ENCODE measurements around the gene GPR55. TPM values are rescaled to one million over a fixed set of nuclear protein-coding genes. Genes with fewer than 3 reads are reported as not detected.

GPR55 gene
- total RNA-seq, 1 experiment from 2014 or later = not detected

GRCh38 chr2:230889911-230890601, 35.0 kb downstream of the GPR55 start:
- no peaks in the 10 kb centered on the region for H4K20me1 ChIP-seq (ENCODE audit: insufficient read depth)
- intact Hi-C loops (cut with micrococcal nuclease; ENCODE audit: unreplicated experiment) = no loop called here
- TF ChIP-seq CTCF (conservative IDR thresholded peaks at IDR 0.05) (no peak), EZH2 (IDR thresholded peaks at IDR 0.05; ENCODE audit: low read depth) (no peak)
- CTCF ChIA-PET = no interaction called here
- H3F3A ChIP-seq (ENCODE audit: insufficient read depth, low read depth) = no peaks in the 10 kb centered on the region
- H3K36me3 ChIP-seq (ENCODE audit: low read depth) = no peaks in the 10 kb centered on the region
- no peaks in the 10 kb centered on the region for H3K4me1 ChIP-seq (replicated peaks; ENCODE audit: insufficient read depth)
- H3K9me3 ChIP-seq (ENCODE audit: insufficient read depth, low read depth) = no peaks in the 10 kb centered on the region
- H3K27me3 ChIP-seq (ENCODE audit: insufficient read depth, low read depth) = peaks cover 4% of the 10 kb centered on the region
- no peak overlapping the region for H2AFZ ChIP-seq
- POLR2A ChIA-PET (ENCODE audit: unreplicated experiment) = no interaction called here
- no peak overlapping the region for H3K4me3 ChIP-seq
- H3K27ac ChIP-seq = no peak overlapping the region
- no TSS peak for BruUV-seq (replicated peaks)
- no peaks in the 10 kb centered on the region for H3K79me2 ChIP-seq (ENCODE audit: low read depth)
- no peaks in the 10 kb centered on the region for H3K9me2 ChIP-seq (ENCODE audit: insufficient read depth)
- H3K4me2 ChIP-seq = no peak overlapping the region
- no peak for DNase-seq

- H3K36me3 ChIP-seq (ENCODE audit: low read depth) = no peaks in the 10 kb centered on the region
- H3K4me1 ChIP-seq (replicated peaks; ENCODE audit: insufficient read depth) = no peaks in the 10 kb centered on the region
- ChIA-PET POLR2A (ENCODE audit: unreplicated experiment) (no interaction called here), CTCF (no interaction called here)
- no peaks in the 10 kb centered on the region for H3K79me2 ChIP-seq (ENCODE audit: low read depth)
- no peaks in the 10 kb centered on the region for H3K9me3 ChIP-seq (ENCODE audit: insufficient read depth, low read depth)
- DNase-seq = no peak
- H3K9me2 ChIP-seq (ENCODE audit: insufficient read depth) = no peaks in the 10 kb centered on the region
- H3K27ac ChIP-seq = no peak overlapping the region
- no peaks in the 10 kb centered on the region for H3F3A ChIP-seq (ENCODE audit: insufficient read depth, low read depth)
- no peak overlapping the region for H3K4me2 ChIP-seq
- H2AFZ ChIP-seq = no peak overlapping the region
- no TSS peak for BruUV-seq (replicated peaks)
- no peaks in the 10 kb centered on the region for H4K20me1 ChIP-seq (ENCODE audit: insufficient read depth)
- H3K4me3 ChIP-seq = no peak overlapping the region
- intact Hi-C loops (cut with micrococcal nuclease; ENCODE audit: unreplicated experiment) = no loop called here
- no peak for TF ChIP-seq CTCF (conservative IDR thresholded peaks at IDR 0.05)
- no peak for TF ChIP-seq EZH2 (IDR thresholded peaks at IDR 0.05; ENCODE audit: low read depth)
- H3K27me3 ChIP-seq (ENCODE audit: insufficient read depth, low read depth) = peaks cover 4% of the 10 kb centered on the region
Observed at GRCh38 chr2:230888824-230889400, 36.1 kb downstream of the GPR55 start.

DNA sequence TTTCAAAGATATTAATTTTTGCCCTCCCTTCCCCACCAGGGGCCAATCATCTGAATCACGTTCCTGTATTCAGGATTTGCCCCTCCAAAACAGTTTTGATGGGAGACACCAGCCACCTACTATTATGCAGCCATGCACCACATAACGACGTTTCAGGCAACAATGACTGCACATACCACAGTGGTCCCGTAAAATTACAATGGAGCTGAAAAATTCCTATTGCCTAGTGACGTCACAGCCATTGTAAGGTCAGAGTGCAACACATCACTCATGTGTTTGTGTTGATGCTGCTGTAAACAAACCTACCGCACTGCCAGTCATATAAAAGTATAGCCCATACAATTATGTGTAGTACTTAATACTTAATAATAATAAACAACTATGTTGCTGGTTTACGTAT, 37.7 kb downstream of the GPR55 start:
- CTCF ChIA-PET = interaction anchor here (0.7 kb wide), 1 partner anchor 381 kb away, joined by 6 read pairs; no protein-coding TSS in a partner anchor
- no peak overlapping the region for H3K4me2 ChIP-seq

More for the DNA sequence above, 37.7 kb downstream of the GPR55 start:
- TF ChIP-seq EZH2 (IDR thresholded peaks at IDR 0.05; ENCODE audit: low read depth) (no peak), CTCF (conservative IDR thresholded peaks at IDR 0.05) (no peak)
- H3K79me2 ChIP-seq (ENCODE audit: low read depth) = no peaks in the 10 kb centered on the region
- peaks cover 1% of the 10 kb centered on the region for H3K27me3 ChIP-seq (ENCODE audit: insufficient read depth, low read depth)
- H3K9me3 ChIP-seq (ENCODE audit: insufficient read depth, low read depth) = no peaks in the 10 kb centered on the region
- H3K4me3 ChIP-seq = no peak overlapping the region
- no peak overlapping the region for H2AFZ ChIP-seq
- no peaks in the 10 kb centered on the region for H3K36me3 ChIP-seq (ENCODE audit: low read depth)
- H4K20me1 ChIP-seq (ENCODE audit: insufficient read depth) = no peaks in the 10 kb centered on the region
- POLR2A ChIA-PET (ENCODE audit: unreplicated experiment) = no interaction called here
- no peaks in the 10 kb centered on the region for H3K9me2 ChIP-seq (ENCODE audit: insufficient read depth)
- intact Hi-C loops (cut with micrococcal nuclease; ENCODE audit: unreplicated experiment) = no loop called here
- no TSS peak for BruUV-seq (replicated peaks)
- H3K27ac ChIP-seq = no peak overlapping the region
- H3K4me1 ChIP-seq (replicated peaks; ENCODE audit: insufficient read depth) = no peaks in the 10 kb centered on the region
- DNase-seq = no peak
- H3F3A ChIP-seq (ENCODE audit: insufficient read depth, low read depth) = no peaks in the 10 kb centered on the region

All from PC-9 (cell line).